Measurements from ENCODE around the gene SLC29A2. TPM values are rescaled to one million over a fixed set of nuclear protein-coding genes. Genes with fewer than 3 reads are reported as not detected.

The SLC29A2 gene
- total and polyA plus RNA-seq, 2 of the 8 experiments (the other 6 are each of a cell fraction or from before 2014, with no cell fraction given) = 29.3 to 31.6 TPM

- Histone ChIP-seq H3K4me1 (replicated peaks in 1 of 4; ENCODE audit: control insufficient read depth in 3 of 4, insufficient read depth in 4 of 4, low read length in 3 of 4) (peaks cover 5 to 25% (median 14%) of the 10 kb centered on the region in 4 experiments), H2BK15ac (ENCODE audit: low read length) (no peak overlapping the region), H3K56ac (replicated peaks; ENCODE audit: insufficient read length, low read depth, low read length) (no peak overlapping the region), H2AK5ac (ENCODE audit: low read depth, low read length) (no peak overlapping the region), H2BK120ac (replicated peaks; ENCODE audit: low read depth, low read length) (no peak overlapping the region), H3K9me3 (ENCODE audit: insufficient read depth in 2 of 2, low read depth in 1 of 2, low read length in 1 of 2) (no peaks in the 10 kb centered on the region), H3K79me2 (ENCODE audit: control insufficient read depth in 1 of 2, insufficient read depth in 2 of 2, low read length in 2 of 2) (no peaks in the 10 kb centered on the region), H3K23ac (ENCODE audit: insufficient read length) (no peak overlapping the region), H3K79me1 (ENCODE audit: low read depth, low read length) (no peaks in the 10 kb centered on the region), H3K4ac (replicated peaks; ENCODE audit: insufficient read length, low read depth, low read length) (no peak overlapping the region), H3K27ac (ENCODE audit: low read depth, low read length) (no peak overlapping the region), H3K14ac (ENCODE audit: insufficient read length) (no peak overlapping the region), H2BK5ac (ENCODE audit: low read depth, low read length) (no peak overlapping the region), H3K9ac (replicated peaks in 1 of 4; ENCODE audit: extremely low read depth in 1 of 4, low read depth in 3 of 4, low read length in 3 of 4) (0 out of 7 replicates have a peak overlapping the region, but pooled peaks of 1 of the 4 experiments have one; percentile 0), H3K36me3 (ENCODE audit: control insufficient read depth in 2 of 4, insufficient read depth in 4 of 4, low read length in 3 of 4) (no peaks in the 10 kb centered on the region), H2BK20ac (ENCODE audit: low read length) (no peak overlapping the region), H2AFZ (ENCODE audit: low read length) (no peak overlapping the region), H4K20me1 (replicated peaks in 1 of 2; ENCODE audit: control insufficient read depth in 1 of 2, insufficient read depth in 2 of 2, low read length in 2 of 2) (no peaks in the 10 kb centered on the region), H4K8ac (ENCODE audit: extremely low read depth, insufficient read depth, low read length) (no peak overlapping the region; the same call in 1 of the 2 replicates), H3K23me2 (ENCODE audit: low read depth, low read length) (no peaks in the 10 kb centered on the region; the same call in 1 of the 2 replicates), H3K4me3 (ENCODE audit: extremely low read depth in 1 of 4, insufficient read depth in 2 of 4, low read depth in 3 of 4, low read length in 4 of 4) (no peak overlapping the region), H2BK12ac (ENCODE audit: low read depth, low read length) (no peak overlapping the region), H3K18ac (ENCODE audit: extremely low read depth, low read length) (no peak overlapping the region), H3K27me3 (replicated peaks in 1 of 4; ENCODE audit: control insufficient read depth in 3 of 4, extremely low read depth in 1 of 4, insufficient read depth in 3 of 4, low read length in 3 of 4) (peaks cover 0 to 7% (median 5%) of the 10 kb centered on the region in 4 experiments; a peak in 3 of 7 replicates), H3K4me2 (ENCODE audit: insufficient read depth in 1 of 2, low read depth in 2 of 2, low read length in 2 of 2) (no peak overlapping the region), H4K5ac (ENCODE audit: insufficient read length, low read depth, low read length) (no peak overlapping the region), H4K91ac (replicated peaks; ENCODE audit: insufficient read length, low read length) (no peak overlapping the region)
- 85% methylated on average over 12 of the region's 12 CpGs; no CpG with 5 or more reads in 1 of the 2 experiments for WGBS, 2 experiments (ENCODE audit: extremely low coverage in 1 of 2, insufficient coverage in 1 of 2, insufficient read length in 1 of 2, insufficient replicate concordance in 2 of 2, low coverage in 1 of 2, low lambda C conversion rate in 2 of 2, missing lambda C conversion rate in 1 of 2)
- POLR2A ChIA-PET (ENCODE audit: partially characterized antibody) = interaction anchor here (0.6 to 8.5 kb wide), 8 partner anchors 8 to 42 kb away, joined by 3 to 61 read pairs (median 5); partner anchors contain the start of genes B4GAT1, BRMS1, CD248 and YIF1A
- CTCF ChIA-PET (ENCODE audit: partially characterized antibody) = interaction anchor here (0.8 to 8.7 kb wide), 4 partner anchors 12 to 67 kb away, joined by 3 to 242 read pairs (median 5); partner anchors contain the start of gene CD248
- DNase-seq (ENCODE audit: low read depth in 1 of 2, low spot score in 2 of 2) (no peak), FAIRE-seq (no peak)
- TF ChIP-seq KDM1A (IDR thresholded peaks at IDR 0.05; ENCODE audit: borderline replicate concordance, low read length) = no peak
- TF ChIP-seq POU5F1 (IDR thresholded peaks at IDR 0.05; ENCODE audit: low read depth, low read length) = no peak
- no peak for TF ChIP-seq RBBP5 (IDR thresholded peaks at IDR 0.05; ENCODE audit: borderline replicate concordance, low read depth, low read length)
- TF ChIP-seq BACH1 (IDR thresholded peaks at IDR 0.05; ENCODE audit: low read length) = no peak
- no peak for TF ChIP-seq SIRT6 (IDR thresholded peaks at IDR 0.05; ENCODE audit: low read length)
- TF ChIP-seq ATF3 (IDR thresholded peaks at IDR 0.05; ENCODE audit: insufficient read depth, low read depth, low read length) = no peak
- TF ChIP-seq TCF12 (IDR thresholded peaks at IDR 0.05; ENCODE audit: low read depth, low read length) = no peak
- TF ChIP-seq USF2 (IDR thresholded peaks at IDR 0.05; ENCODE audit: low read length) = no peak
- no peak for TF ChIP-seq SP1 (IDR thresholded peaks at IDR 0.05; ENCODE audit: low read depth, low read length)
- no peak for TF ChIP-seq SIX5 (IDR thresholded peaks at IDR 0.05; ENCODE audit: low read depth, low read length)
Measured at GRCh38 chr11:66331542-66332370, 39.8 kb downstream of the SLC29A2 start.
